AG04450 (cell line): ENCODE data around the gene FLT4. TPM values are rescaled to one million over a fixed set of nuclear protein-coding genes. Genes with fewer than 3 reads are reported as not detected.

Experiments
- CTCF ChIA-PET: fragments of 300-600, 350-600 bp; formaldehyde crosslinking; extraction: SDS; loops from one replicate; lab custom pipeline; 2022; ENCODE audit warnings: antibody characterized with exemption, inconsistent platforms; lab: Charles Lee
- POLR2A ChIA-PET: fragments of 350-600 bp; formaldehyde crosslinking; extraction: SDS; loops from one replicate; lab custom pipeline; 2021; ENCODE audit warnings: antibody characterized with exemption, inconsistent platforms; lab: Yijun Ruan, JAX
- DNase-seq: peaks from one replicate; pipeline ENCODE4 v3.0.0-alpha.2; 2011; ENCODE audit warnings: low read depth, low spot score
- H3K27ac ChIP-seq: one replicate; pipeline ENCODE4 v1.5.1; 2012; ENCODE audit warnings: low read depth, low read length, control low read depth
- H3K27me3 ChIP-seq: one replicate; pipeline ENCODE4 v1.6.0; 2012; ENCODE audit warnings: low read length; ENCODE audit not compliant: control insufficient read depth, insufficient read depth
- H3K4me3 ChIP-seq: 2 replicates; pipeline ENCODE4 v1.5.1; 2011; ENCODE audit warnings: mild to moderate bottlenecking, low read depth, low read length, control low read depth
- H3K9me3 ChIP-seq: 2 replicates; pipeline ENCODE4 v1.5.1; 2012; ENCODE audit warnings: low read length; ENCODE audit not compliant: control insufficient read depth, insufficient read depth
- CTCF ChIP-seq: IDR thresholded peaks from 2 replicates; pipeline ENCODE4 v1.5.1; 2011; ENCODE audit warnings: low read depth, low read length, control low read depth, inconsistent platforms
- polyA plus RNA-seq: library from polyadenylated mRNA; depleted of rRNA; stranded (reverse); fragments of >200 nt; gene quantifications from 2 replicates; pipeline ENCODE4 v1.2.3, GENCODE V29; 2011

FLT4 gene
- polyA plus RNA-seq, 1 experiment: not detected

GRCh38 chr5:180613814-180614188 is 35.6 kb downstream of the FLT4 start:
- TF ChIP-seq CTCF: no peak
- Histone ChIP-seq H3K4me3 (no peak overlapping the region), H3K9me3 (no peaks in the 10 kb centered on the region; the same call in 1 of the 2 replicates), H3K27me3 (no peaks in the 10 kb centered on the region), H3K27ac (no peak overlapping the region)
- ChIA-PET POLR2A (no interaction called here), CTCF (no interaction called here)
- DNase-seq: no peak

- H3K27ac ChIP-seq: no peak overlapping the region
- ChIA-PET POLR2A (no interaction called here), CTCF (no interaction called here)
- no peak overlapping the region for H3K4me3 ChIP-seq
- no peaks in the 10 kb centered on the region; the same call in 1 of the 2 replicates for H3K9me3 ChIP-seq
- DNase-seq: no peak
- H3K27me3 ChIP-seq: no peaks in the 10 kb centered on the region
- TF ChIP-seq CTCF: no peak
Measured at GRCh38 chr5:180613188-180613813, 36.1 kb downstream of the FLT4 start.

- no peaks in the 10 kb centered on the region for H3K27me3 ChIP-seq
- no peak for TF ChIP-seq CTCF
- H3K9me3 ChIP-seq: no peaks in the 10 kb centered on the region; the same call in 1 of the 2 replicates
- no peak overlapping the region for H3K4me3 ChIP-seq
- ChIA-PET POLR2A (no interaction called here), CTCF (no interaction called here)
- DNase-seq: no peak
- H3K27ac ChIP-seq: no peak overlapping the region
Measured at GRCh38 chr5:180612683-180613082, 36.7 kb downstream of the FLT4 start.

GRCh38 chr5:180611140-180611850 is 38.1 kb downstream of the FLT4 start:
- no peak overlapping the region for H3K4me3 ChIP-seq
- CTCF ChIA-PET: no interaction called here
- no peak overlapping the region for H3K27ac ChIP-seq
- H3K27me3 ChIP-seq: no peaks in the 10 kb centered on the region
- DNase-seq: no peak
- no peaks in the 10 kb centered on the region; the same call in 1 of the 2 replicates for H3K9me3 ChIP-seq
- no peak for TF ChIP-seq CTCF
- POLR2A ChIA-PET: no interaction called here

GRCh38 chr5:180609817-180610550 is 39.4 kb downstream of the FLT4 start:
- H3K9me3 ChIP-seq: no peaks in the 10 kb centered on the region; the same call in 1 of the 2 replicates
- H3K27ac ChIP-seq: no peak overlapping the region
- ChIA-PET CTCF (no interaction called here), POLR2A (no interaction called here)
- TF ChIP-seq CTCF: no peak
- no peaks in the 10 kb centered on the region for H3K27me3 ChIP-seq
- H3K4me3 ChIP-seq: no peak overlapping the region
- no peak for DNase-seq
